GM11168 (cell line): ENCODE data around the gene CFAP299.
"Not testable (repeated sequence)": the region's sequence is repeated elsewhere in the genome, so short reads cannot be mapped to it uniquely, and the experiment has no call there.

ENCODE experiments used
- in situ Hi-C: fragments of 300-500 bp; cut with MboI; formaldehyde crosslinking; loops from one replicate; pipeline ENCODE4 v1.12.0; 2022; ENCODE audit warnings: low sequenced_read_pairs; ENCODE audit not compliant: unreplicated experiment

CFAP299 gene

DNA sequence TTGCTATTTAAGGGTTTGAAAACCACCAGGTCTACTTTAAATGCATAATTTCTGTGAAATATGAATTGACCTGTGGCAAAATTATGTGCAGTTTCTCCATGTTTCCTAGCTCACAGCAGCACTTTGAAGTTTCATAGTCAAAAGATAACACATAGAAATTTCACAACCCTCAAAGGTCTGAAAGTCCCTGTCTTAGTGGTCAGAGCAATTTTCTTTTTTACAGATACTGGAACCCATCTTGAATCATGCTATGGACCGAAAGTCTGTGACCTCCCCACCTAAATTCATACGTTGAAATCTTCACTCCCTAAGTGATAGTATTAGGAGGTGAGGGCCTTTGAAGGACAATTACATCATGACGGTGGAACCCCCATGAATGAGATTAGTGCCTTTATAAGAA is 454.6 kb downstream of the CFAP299 start:
- in situ Hi-C loops, result no loop called here

GRCh38 chr4:80793660-80794059 is 458.1 kb downstream of the CFAP299 start:
- in situ Hi-C loops, result not testable (repeated sequence)

GRCh38 chr4:80798082-80798481 is 462.6 kb downstream of the CFAP299 start:
- in situ Hi-C loops, result no loop called here

GRCh38 chr4:80800719-80801118 is 465.2 kb downstream of the CFAP299 start:
- in situ Hi-C loops, result not testable (repeated sequence)

DNA sequence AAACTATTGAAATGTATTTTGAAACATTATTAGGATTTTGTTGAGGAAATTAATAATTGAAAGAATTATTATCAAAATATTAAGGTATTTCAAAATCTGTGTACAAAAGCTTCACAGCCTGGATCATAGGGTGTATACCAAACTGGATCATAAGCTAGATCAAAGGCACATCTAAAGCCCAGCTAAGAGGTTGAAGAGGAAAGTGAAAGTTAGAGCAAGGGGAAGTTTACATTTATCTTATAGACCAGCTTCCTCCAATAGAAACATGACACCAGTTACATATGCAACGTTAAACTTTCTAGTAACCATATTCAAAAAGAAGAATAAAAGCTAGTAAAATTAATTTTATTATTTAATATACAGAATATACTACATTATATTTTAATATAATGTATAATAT is 467.8 kb downstream of the CFAP299 start:
- in situ Hi-C loops, result no loop called here

GRCh38 chr4:80806472-80806871 is 470.9 kb downstream of the CFAP299 start:
- in situ Hi-C loops, result no loop called here

DNA sequence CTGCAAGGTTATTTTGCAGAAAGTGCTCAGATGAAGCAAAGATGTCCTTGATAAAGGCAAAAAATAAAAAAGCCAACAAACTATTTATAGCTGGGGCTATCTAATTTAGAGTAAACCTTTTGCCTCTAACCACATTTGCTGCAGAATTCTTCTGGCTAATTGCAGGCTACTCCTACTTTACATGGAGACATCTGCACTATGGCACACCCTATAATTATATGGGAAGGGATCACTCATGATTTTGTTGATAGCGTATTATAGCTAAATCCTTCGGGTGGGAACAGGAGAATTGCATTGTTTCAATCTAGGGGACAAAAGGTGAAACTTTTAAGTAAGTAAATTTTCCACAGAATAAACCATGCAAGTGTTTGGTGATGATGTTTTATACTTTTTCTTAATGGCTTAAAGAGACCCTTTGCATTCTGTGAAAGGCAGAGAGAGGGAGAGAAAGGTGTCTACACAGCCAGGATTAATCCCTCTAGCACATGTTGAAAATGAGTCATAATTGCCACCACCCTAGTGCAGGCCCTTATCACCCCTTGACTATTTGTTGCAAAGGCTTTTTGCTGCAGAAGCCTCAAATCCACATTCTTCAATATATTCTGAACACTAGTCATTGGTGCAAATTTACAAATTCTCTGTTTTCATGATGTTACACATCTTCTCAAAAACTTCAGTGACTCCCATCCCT is 473.7 kb downstream of the CFAP299 start:
- in situ Hi-C loops, result no loop called here

DNA sequence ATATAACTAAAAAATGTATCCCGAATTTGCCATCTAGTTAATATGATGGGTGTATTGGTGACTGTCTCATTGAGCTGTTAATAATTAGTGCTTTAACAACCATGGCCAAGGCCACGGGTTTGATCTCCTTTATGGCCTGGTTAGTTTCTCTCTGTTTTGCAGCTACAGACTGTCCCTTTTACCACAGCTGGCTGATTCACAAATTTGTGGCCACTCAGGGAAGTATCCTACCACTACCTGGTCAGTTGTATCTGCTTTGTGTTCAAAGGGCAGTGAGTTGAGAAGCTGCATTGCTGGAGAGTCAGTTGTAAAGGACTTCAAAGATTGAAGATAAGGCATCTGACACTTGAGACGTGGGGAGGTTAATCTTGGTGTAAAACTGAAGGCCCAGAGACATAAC is 475.9 kb downstream of the CFAP299 start:
- in situ Hi-C loops, result no loop called here

DNA sequence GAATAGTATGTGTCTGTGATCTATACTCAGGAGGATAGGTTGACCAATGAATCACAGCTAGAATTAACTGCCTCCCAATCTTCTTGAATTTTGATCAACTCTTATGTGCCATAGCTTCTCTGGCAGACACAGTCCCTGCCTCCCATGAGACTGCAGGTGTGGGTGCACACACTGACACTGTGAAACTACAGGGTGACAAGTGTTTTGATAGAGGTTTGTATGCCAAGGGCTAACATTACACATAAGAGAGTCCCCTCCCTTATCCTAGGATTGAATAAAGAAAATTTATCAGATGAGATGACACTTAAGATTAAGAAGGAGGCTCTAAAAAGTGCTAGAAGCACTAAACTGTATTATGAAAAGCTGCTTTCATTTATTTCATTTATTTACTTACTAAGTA is 476.6 kb downstream of the CFAP299 start:
- in situ Hi-C loops, result no loop called here

GRCh38 chr4:80814266-80814665 is 478.7 kb downstream of the CFAP299 start:
- in situ Hi-C loops, result no loop called here

DNA sequence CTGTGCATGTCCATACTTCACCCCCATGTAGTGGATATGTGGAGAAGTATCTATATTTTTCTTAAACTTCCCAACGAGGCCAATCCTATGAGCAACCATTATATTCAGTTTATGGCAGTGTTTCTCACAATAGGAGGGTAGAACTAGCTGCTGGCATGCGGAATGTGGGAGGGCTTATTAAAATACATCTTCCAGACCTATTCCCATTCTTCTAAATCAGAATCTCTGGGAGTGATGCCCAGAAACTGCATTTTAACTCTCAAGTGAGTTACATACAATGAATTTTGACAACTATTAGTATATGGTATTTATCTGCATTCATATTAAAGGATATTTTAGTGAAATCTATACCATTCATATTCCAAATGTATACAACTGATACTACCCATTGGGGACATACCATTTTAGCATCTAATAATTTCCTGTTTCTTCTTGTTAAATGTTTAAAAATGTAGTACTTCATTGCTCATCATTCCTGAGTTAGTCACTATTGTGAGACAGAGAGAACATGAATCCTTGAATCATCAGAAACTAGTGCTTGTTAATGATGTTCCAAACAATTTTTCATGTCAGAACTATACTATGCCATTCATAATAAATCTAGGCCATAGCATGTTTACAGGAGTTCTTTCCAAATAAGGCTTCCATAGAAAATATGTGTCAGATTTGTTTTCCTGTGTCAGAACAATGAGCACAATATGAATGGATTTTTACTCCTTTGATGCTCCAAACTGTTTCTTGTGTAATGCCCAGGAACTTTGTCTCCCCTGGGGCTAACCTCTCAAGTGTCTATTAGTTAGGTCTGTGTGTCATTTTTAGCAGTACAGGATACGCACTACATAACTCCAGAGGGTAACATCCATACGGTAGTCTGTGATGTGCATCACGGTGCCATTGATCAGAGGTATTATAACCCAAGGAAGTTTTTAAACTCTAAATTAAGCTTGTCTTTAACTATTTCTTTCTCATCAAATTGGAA is 496.1 kb downstream of the CFAP299 start:
- in situ Hi-C loops, result no loop called here

GRCh38 chr4:80839281-80839680 is 503.8 kb downstream of the CFAP299 start:
- in situ Hi-C loops, result no loop called here

- in situ Hi-C loops, result no loop called here
These were observed 504.3 kb downstream of the CFAP299 start for GRCh38 chr4:80839792-80840191.

- in situ Hi-C loops, result no loop called here
These were observed 504.9 kb downstream of the CFAP299 start for GRCh38 chr4:80840396-80840795.

DNA sequence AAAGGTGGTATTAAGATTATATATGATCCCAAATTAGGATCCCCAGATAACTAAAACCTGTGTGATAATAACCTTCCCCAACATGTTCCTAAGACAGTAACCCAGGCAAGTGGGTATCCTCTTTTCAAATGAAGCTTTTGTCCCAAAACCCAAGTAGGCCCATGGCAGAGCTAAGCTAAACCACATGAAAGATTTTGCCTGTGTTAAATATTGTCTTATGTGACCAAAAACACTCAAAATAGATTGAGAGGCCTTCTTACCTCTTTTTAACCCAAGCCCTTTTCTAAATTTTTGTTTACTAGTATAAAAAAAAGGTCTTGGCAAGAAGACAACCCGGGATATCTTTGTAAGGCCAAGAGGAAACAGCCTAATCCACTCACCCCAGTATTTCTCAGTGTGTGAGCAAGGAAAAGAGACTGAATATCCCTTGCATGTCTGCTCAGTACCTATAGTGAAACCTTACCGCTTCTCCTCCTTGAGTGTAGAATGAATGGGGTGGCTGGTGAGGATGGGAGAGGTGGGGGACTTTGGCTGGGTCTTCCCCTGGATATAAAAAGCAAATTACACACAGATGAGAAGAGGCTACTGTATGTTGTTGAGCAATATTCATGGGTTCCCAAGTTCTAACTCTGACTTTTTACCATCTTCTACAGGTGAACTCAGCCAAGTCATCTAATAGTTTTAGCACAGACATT is 506.2 kb downstream of the CFAP299 start:
- in situ Hi-C loops, result no loop called here

GRCh38 chr4:80846210-80846609 is 510.7 kb downstream of the CFAP299 start:
- in situ Hi-C loops, result no loop called here

GRCh38 chr4:80852061-80852460 is 516.5 kb downstream of the CFAP299 start:
- in situ Hi-C loops, result no loop called here

DNA sequence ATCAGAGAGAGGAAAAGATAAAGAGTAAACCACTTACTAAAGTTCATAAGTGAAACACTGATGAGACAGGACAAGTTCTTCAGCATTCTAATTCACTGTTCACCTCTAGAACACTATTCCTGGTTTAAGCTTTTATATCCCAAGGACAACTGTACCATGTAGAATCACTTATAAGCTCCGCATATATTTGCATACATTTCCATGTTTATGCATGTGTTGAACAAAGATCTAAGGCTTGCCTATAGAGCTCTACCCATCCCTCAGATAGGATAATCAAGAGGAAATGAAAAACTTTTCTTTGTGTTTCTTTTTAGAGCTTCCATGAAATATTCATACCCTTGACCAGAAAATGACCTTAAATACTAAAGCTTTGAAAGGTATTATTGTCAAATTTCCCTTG is 538.0 kb downstream of the CFAP299 start:
- in situ Hi-C loops, result no loop called here

GRCh38 chr4:80874979-80875378 is 539.4 kb downstream of the CFAP299 start:
- in situ Hi-C loops, result no loop called here

DNA sequence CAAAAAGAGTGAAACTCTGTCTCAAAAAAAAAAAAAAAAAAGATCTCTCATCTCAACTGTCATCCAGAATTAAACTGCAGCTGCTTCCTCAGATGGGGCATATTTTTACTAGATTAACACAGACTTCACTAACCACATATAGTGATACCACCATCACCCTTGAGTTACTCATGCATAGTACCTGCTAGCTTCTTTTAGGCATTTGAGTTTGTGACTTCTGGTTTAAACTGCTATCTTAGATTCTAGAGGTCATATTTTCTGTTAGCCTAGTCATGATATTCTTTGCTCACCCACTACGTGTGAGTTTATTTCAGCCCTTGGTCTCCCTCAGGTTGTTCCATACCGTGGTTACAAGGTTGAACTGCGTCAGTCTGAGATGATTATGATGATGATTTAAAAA is 540.1 kb downstream of the CFAP299 start:
- in situ Hi-C loops, result no loop called here

DNA sequence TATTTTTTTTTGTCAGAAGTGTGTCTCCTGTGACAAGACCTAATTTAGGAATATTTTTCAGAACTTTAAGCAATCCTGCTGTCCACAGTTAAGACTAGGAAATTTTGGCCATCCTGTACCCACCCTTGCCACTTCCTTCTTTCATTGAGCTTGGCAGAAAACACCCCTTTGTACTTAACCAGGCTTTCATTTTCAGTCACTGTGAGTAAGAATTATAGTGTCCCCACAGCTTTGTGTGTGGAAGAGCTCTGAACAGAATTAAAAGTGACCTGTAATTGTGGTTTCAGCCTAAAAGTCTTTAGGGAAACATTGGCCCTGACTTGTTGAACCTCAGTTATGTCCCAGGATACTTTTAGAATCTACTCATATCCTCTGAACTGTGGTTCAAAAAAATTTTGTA is 541.3 kb downstream of the CFAP299 start:
- in situ Hi-C loops, result no loop called here
